ENCODE data around the gene USP35. TPM values are rescaled to one million over a fixed set of nuclear protein-coding genes. Genes with fewer than 3 reads are reported as not detected.

USP35 gene
- polyA plus RNA-seq, 3 donors: 0.42 to 7.6 (median 0.63) TPM

DNA sequence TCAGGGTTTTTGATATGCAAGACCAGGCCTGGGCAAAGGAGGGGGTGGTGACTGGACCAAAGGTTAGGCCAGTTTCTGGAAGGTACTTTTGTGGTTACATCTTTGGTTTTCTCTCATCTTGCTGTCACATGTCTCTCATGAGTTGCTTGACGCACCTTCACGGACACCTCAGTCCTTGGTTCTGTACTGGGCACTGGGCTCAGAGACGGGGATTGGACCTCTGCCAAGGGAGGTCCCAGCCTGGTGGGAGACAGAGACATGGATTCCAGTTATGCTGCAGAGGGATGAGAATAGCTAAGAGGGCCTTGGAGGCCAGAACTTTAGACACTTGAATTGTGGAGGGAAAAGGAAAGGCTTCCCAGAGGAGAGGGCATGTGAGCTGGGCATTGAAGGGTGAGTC is 1.7 kb downstream of the USP35 start:
- H3K79me2 ChIP-seq (ENCODE audit: insufficient read depth, low read length): peaks cover 34% of the 10 kb centered on the region
- H3K27me3 ChIP-seq (ENCODE audit: control insufficient read depth in 2 of 2, insufficient read depth in 2 of 2, low read length in 2 of 2): no peaks in the 10 kb centered on the region
- H3K27ac Mint-ChIP-seq: peak overlapping the region in 3 of 7 donors; percentile 10 to 50 (median 42)
- H3K9me3 ChIP-seq (replicated peaks in 1 of 2; ENCODE audit: control insufficient read depth in 1 of 2, insufficient read depth in 1 of 2, low read length in 2 of 2): no peaks in the 10 kb centered on the region
- H3K4me3 Mint-ChIP-seq: no peak overlapping the region
- H3K36me3 Mint-ChIP-seq: peaks cover 33 to 35% of the 10 kb centered on the region in 2 donors
- no peak for DNase-seq
- peaks cover 8% of the 10 kb centered on the region for H4K20me1 ChIP-seq (ENCODE audit: insufficient read depth, low read length)
- peaks cover 42 to 54% of the 10 kb centered on the region in 2 donors for H3K4me1 ChIP-seq (ENCODE audit: control insufficient read depth in 1 of 2, insufficient read depth in 2 of 2, low read length in 2 of 2)
- peaks cover under 1 to 3% (median 2%) of the 10 kb centered on the region in 3 donors for H3K27me3 Mint-ChIP-seq (ENCODE audit: low read depth in 3 of 3)
- peak overlapping the region; percentile 99 for H3K4me2 ChIP-seq (replicated peaks; ENCODE audit: extremely low read depth, low read length, poor library complexity, severe bottlenecking)
- TF ChIP-seq, protein P1, sequence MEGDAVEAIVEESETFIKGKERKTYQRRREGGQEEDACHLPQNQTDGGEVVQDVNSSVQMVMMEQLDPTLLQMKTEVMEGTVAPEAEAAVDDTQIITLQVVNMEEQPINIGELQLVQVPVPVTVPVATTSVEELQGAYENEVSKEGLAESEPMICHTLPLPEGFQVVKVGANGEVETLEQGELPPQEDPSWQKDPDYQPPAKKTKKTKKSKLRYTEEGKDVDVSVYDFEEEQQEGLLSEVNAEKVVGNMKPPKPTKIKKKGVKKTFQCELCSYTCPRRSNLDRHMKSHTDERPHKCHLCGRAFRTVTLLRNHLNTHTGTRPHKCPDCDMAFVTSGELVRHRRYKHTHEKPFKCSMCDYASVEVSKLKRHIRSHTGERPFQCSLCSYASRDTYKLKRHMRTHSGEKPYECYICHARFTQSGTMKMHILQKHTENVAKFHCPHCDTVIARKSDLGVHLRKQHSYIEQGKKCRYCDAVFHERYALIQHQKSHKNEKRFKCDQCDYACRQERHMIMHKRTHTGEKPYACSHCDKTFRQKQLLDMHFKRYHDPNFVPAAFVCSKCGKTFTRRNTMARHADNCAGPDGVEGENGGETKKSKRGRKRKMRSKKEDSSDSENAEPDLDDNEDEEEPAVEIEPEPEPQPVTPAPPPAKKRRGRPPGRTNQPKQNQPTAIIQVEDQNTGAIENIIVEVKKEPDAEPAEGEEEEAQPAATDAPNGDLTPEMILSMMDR (IDR thresholded peaks at IDR 0.05): no peak
- no peak overlapping the region for H3K4me3 ChIP-seq (replicated peaks in 1 of 3; ENCODE audit: low read depth in 2 of 3, low read length in 3 of 3)
- H3K4me1 Mint-ChIP-seq: peaks cover 57% of the 10 kb centered on the region
- H3K27ac ChIP-seq (ENCODE audit: low read depth in 1 of 2, low read length in 2 of 2): no peak overlapping the region
- H2AFZ ChIP-seq (ENCODE audit: insufficient read depth, low read depth, low read length, poor library complexity, severe bottlenecking): no peak overlapping the region
- intact Hi-C loops (cut with micrococcal nuclease): loop anchor here in 1 of 2 donors (5.0 kb wide), 1 partner anchor 53 kb away; the partner anchor contains the start of gene ALG8
- no peak overlapping the region for H3K9ac ChIP-seq (ENCODE audit: insufficient read depth, low read length, poor library complexity, severe bottlenecking)
- whole genome bisulfite sequencing (ENCODE audit: insufficient coverage): 85% methylated on average over 3 of the region's 3 CpGs
- peaks cover 3 to 6% of the 10 kb centered on the region in 2 donors for H3K36me3 ChIP-seq (replicated peaks in 1 of 2; ENCODE audit: control insufficient read depth in 1 of 2, insufficient read depth in 2 of 2, low read length in 2 of 2)
- H3K9me3 Mint-ChIP-seq: peaks cover 0 to 3% (median 0%) of the 10 kb centered on the region in 7 donors

DNA sequence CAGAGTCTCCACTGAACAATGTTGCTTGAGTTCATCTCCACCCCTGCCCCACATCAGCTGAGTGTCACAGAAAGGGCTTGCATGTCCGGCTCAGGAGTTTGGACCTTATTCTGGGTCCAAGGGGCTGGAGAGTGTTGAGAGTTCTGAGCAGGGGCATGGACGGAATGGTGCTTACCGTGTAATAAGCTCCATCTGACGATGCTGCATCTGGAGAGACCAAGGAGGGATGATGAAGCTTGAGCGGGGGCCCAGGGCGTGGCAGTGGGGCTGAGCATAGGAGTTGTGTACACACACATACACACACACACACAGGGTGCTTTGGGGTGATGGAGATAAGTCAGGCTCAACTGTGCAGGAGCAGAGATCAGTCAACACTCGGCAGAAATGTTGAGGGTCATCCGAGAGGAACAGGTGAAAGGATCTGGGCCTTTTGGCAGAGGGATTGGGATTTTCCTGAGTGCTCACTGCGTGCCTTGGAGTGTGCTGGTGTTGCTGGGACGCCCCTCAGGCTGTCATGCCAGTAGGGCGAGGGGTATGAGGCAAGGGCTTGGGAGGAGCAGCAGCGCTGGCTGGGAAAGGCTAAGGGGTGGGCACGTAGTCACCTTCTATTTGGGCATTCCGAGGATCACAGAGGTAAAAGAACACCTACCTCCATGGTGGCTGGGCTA is 2.3 kb downstream of the USP35 start:
- Histone ChIP-seq H4K20me1 (ENCODE audit: insufficient read depth, low read length) (peaks cover 8% of the 10 kb centered on the region), H3K27ac (ENCODE audit: low read depth in 1 of 2, low read length in 2 of 2) (no peak overlapping the region), H2AFZ (ENCODE audit: insufficient read depth, low read depth, low read length, poor library complexity, severe bottlenecking) (no peak overlapping the region), H3K27me3 (ENCODE audit: control insufficient read depth in 2 of 2, insufficient read depth in 2 of 2, low read length in 2 of 2) (peaks cover 0 to 3% of the 10 kb centered on the region in 2 donors), H3K4me1 (ENCODE audit: control insufficient read depth in 1 of 2, insufficient read depth in 2 of 2, low read length in 2 of 2) (peaks cover 42 to 54% of the 10 kb centered on the region in 2 donors), H3K9me3 (replicated peaks in 1 of 2; ENCODE audit: control insufficient read depth in 1 of 2, insufficient read depth in 1 of 2, low read length in 2 of 2) (no peaks in the 10 kb centered on the region), H3K79me2 (ENCODE audit: insufficient read depth, low read length) (peaks cover 33% of the 10 kb centered on the region), H3K4me2 (replicated peaks; ENCODE audit: extremely low read depth, low read length, poor library complexity, severe bottlenecking) (no peak overlapping the region), H3K36me3 (replicated peaks in 1 of 2; ENCODE audit: control insufficient read depth in 1 of 2, insufficient read depth in 2 of 2, low read length in 2 of 2) (peaks cover 0 to 3% of the 10 kb centered on the region in 2 donors), H3K4me3 (replicated peaks in 1 of 3; ENCODE audit: low read depth in 2 of 3, low read length in 3 of 3) (no peak overlapping the region), H3K9ac (ENCODE audit: insufficient read depth, low read length, poor library complexity, severe bottlenecking) (no peak overlapping the region)
- no peak for DNase-seq
- Mint-ChIP-seq H3K27ac (peak overlapping the region in 1 of 7 donors; percentile 26), H3K27me3 (ENCODE audit: low read depth in 3 of 3) (peaks cover 2 to 4% (median 3%) of the 10 kb centered on the region in 3 donors), H3K9me3 (peaks cover 0 to 5% (median 2%) of the 10 kb centered on the region in 7 donors), H3K36me3 (peaks cover 31 to 34% of the 10 kb centered on the region in 2 donors), H3K4me1 (peaks cover 56% of the 10 kb centered on the region), H3K4me3 (no peak overlapping the region)
- intact Hi-C loops (cut with micrococcal nuclease): loop anchor here in 1 of 2 donors (5.0 kb wide), 1 partner anchor 54 kb away; the partner anchor contains the start of gene ALG8
- TF ChIP-seq, protein P1 (IDR thresholded peaks at IDR 0.05): no peak
- WGBS (ENCODE audit: insufficient coverage): 100% methylated on average over 6 of the region's 14 CpGs
